BE2C (cell line): Measurements from ENCODE around the gene LAMA3.

ENCODE experiments used
- DNase-seq: peaks from one replicate; pipeline ENCODE4 v3.0.0-alpha.2; 2020
- H3K27me3 ChIP-seq: fragments of 250-450 bp; sonication (Bioruptor Pico); 2 replicates; pipeline ENCODE4 v1.5.1; 2020; ENCODE audit warnings: mild to moderate bottlenecking
- H3K36me3 ChIP-seq: fragments of 250-450 bp; sonication (Bioruptor Pico); 2 replicates; pipeline ENCODE4 v1.5.1; 2020; ENCODE audit warnings: mild to moderate bottlenecking
- H3K4me1 ChIP-seq: fragments of 250-450 bp; sonication (Bioruptor Pico); 2 replicates; pipeline ENCODE4 v1.5.1; 2020
- H3K4me3 ChIP-seq: 2 replicates; pipeline ENCODE4 v1.5.1; 2011; ENCODE audit warnings: low read depth, low read length
- H3K9me3 ChIP-seq: fragments of 250-450 bp; sonication (Bioruptor Pico); 2 replicates; pipeline ENCODE4 v1.5.1; 2020
- TF ChIP-seq, protein P1 (sequence below): IDR thresholded peaks from 2 replicates; pipeline ENCODE4 v1.5.1; 2012; ENCODE audit warnings: mild to moderate bottlenecking, low read depth, low read length

Gene LAMA3

DNA sequence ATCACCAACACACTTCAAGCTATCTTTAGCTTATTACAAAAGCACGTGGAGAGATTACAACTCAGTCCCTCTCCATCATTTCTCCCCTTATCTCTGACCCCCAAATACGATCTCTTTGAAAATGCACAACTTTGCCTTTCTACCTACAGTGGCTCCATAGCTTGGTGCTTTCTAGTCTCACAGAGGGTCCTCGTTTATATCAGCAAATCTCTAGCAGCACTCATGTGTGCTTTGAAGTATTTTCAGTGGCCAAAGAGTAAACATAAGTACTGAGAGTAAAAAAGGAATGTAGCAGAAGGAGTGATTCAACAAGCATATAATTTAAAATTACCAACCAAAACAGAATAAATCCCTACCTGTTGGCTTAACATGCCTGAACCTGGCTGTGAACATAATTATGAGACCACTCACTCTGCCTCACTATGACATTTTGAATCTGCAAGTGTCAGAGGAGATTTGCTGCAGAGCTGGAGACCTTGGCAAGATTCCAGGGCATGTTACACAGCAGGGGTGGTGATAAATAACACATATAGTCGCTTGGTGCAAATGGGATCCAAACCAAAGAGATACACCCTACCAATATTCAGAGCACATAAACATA lies 54.6 kb downstream of the LAMA3 start:
- no peaks in the 10 kb centered on the region for H3K9me3 ChIP-seq
- no peak overlapping the region for H3K4me3 ChIP-seq
- no peaks in the 10 kb centered on the region for H3K36me3 ChIP-seq
- no peaks in the 10 kb centered on the region for H3K27me3 ChIP-seq
- TF ChIP-seq, protein P1, sequence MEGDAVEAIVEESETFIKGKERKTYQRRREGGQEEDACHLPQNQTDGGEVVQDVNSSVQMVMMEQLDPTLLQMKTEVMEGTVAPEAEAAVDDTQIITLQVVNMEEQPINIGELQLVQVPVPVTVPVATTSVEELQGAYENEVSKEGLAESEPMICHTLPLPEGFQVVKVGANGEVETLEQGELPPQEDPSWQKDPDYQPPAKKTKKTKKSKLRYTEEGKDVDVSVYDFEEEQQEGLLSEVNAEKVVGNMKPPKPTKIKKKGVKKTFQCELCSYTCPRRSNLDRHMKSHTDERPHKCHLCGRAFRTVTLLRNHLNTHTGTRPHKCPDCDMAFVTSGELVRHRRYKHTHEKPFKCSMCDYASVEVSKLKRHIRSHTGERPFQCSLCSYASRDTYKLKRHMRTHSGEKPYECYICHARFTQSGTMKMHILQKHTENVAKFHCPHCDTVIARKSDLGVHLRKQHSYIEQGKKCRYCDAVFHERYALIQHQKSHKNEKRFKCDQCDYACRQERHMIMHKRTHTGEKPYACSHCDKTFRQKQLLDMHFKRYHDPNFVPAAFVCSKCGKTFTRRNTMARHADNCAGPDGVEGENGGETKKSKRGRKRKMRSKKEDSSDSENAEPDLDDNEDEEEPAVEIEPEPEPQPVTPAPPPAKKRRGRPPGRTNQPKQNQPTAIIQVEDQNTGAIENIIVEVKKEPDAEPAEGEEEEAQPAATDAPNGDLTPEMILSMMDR = no peak
- H3K4me1 ChIP-seq = no peaks in the 10 kb centered on the region; the same call in 1 of the 2 replicates
- DNase-seq = peak; percentile 14

DNA sequence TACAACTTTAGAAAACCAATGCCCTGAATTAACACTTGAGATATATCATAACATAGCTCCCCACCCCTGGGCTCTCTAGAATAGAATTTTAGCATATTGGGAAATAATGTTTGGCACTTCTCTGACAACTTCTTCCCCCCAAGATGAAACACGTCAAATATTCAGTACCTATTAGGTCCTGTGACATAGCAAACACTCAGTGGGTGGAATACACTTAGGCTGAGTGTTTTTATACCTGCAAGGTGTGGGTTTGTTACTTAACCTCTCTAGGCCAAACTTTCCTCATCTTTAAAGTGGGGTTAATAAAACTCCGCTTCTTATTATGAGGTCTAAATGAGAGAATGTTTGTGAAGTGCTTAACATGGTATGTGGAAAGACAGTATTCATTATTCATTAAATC lies 56.1 kb downstream of the LAMA3 start:
- no peak for DNase-seq
- Histone ChIP-seq H3K27me3 (no peaks in the 10 kb centered on the region), H3K4me3 (no peak overlapping the region), H3K36me3 (no peaks in the 10 kb centered on the region), H3K9me3 (no peaks in the 10 kb centered on the region), H3K4me1 (no peaks in the 10 kb centered on the region; the same call in 1 of the 2 replicates)
- TF ChIP-seq, protein P1 = no peak

- no peak for DNase-seq
- no peaks in the 10 kb centered on the region for H3K27me3 ChIP-seq
- no peak overlapping the region for H3K4me3 ChIP-seq
- no peaks in the 10 kb centered on the region; the same call in 1 of the 2 replicates for H3K4me1 ChIP-seq
- TF ChIP-seq, protein P1 = no peak
- H3K36me3 ChIP-seq = no peaks in the 10 kb centered on the region
- no peaks in the 10 kb centered on the region for H3K9me3 ChIP-seq
These were observed 57.6 kb downstream of the LAMA3 start for GRCh38 chr18:23746851-23747250.

DNA sequence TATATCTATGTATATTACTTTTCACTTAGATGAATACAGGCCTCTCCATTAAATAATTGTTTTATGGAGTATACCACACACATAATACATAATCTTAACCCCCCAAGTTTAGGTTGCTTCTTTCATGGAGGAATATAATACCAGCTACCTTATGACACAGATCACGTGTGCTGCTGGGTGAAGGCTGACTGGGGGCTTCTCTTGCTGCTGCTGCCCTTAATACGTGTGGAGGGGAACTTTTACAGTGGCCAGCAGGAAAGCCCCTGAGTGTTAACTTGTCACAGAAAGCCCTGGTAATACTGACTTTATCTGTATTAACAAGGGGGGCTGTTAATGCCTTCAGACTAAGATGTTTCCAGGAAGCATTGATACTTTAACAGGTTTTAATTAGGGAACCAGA lies 63.1 kb downstream of the LAMA3 start:
- TF ChIP-seq, protein P1 = no peak
- Histone ChIP-seq H3K4me3 (no peak overlapping the region), H3K9me3 (no peaks in the 10 kb centered on the region), H3K4me1 (no peaks in the 10 kb centered on the region), H3K27me3 (no peaks in the 10 kb centered on the region), H3K36me3 (no peaks in the 10 kb centered on the region)
- no peak for DNase-seq

DNA sequence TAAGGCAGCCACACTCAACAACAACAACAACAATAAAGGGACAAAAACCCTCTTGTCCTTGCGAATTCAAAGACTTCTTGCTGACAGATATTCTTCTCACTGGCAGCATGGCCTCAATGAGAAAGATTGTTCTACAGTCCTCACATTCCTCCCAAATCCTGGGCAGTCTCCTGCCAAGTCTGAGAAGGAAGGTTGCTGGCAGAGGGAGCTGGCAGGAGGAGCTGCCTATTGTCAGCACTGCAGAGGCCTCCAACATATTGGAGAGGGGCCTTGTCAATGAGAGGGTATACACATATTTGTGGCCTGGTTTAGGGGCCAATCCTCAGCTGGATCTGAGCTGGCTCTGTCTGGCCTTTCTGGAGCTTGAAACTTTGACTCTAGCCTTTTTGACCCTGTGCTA lies 63.5 kb downstream of the LAMA3 start:
- TF ChIP-seq, protein P1 = no peak
- no peak overlapping the region for H3K4me3 ChIP-seq
- H3K27me3 ChIP-seq = no peaks in the 10 kb centered on the region
- H3K36me3 ChIP-seq = no peaks in the 10 kb centered on the region
- no peak for DNase-seq
- H3K4me1 ChIP-seq = no peaks in the 10 kb centered on the region
- H3K9me3 ChIP-seq = no peaks in the 10 kb centered on the region

GRCh38 chr18:23756590-23757436 lies 67.6 kb downstream of the LAMA3 start:
- Histone ChIP-seq H3K4me3 (no peak overlapping the region), H3K36me3 (no peaks in the 10 kb centered on the region), H3K9me3 (no peaks in the 10 kb centered on the region), H3K4me1 (no peaks in the 10 kb centered on the region), H3K27me3 (no peaks in the 10 kb centered on the region)
- TF ChIP-seq, protein P1 = no peak
- no peak for DNase-seq
